HepG2 (cell line): ENCODE data around the gene IL17RC.
"Not testable (repeated sequence)": the region's sequence is repeated elsewhere in the genome, so short reads cannot be mapped to it uniquely, and the experiment has no call there.

Experiments
- CTCF ChIP-seq: sonication (generic); formaldehyde crosslinking; IDR thresholded peaks from 2 replicates; pipeline ENCODE4 v1.5.0; 2020; ENCODE audit warnings: mild to moderate bottlenecking, missing genetic modification reagents, moderate library complexity
- DPF2 ChIP-seq: sonication (generic); formaldehyde crosslinking; IDR thresholded peaks from 2 replicates; pipeline ENCODE4 v1.4.0; 2020; ENCODE audit warnings: mild to moderate bottlenecking, low read depth, missing genetic modification reagents, borderline replicate concordance
- MYC ChIP-seq: sonication (generic); formaldehyde crosslinking; IDR thresholded peaks from 2 replicates; pipeline ENCODE4 v1.9.0; 2021; ENCODE audit warnings: missing genetic modification reagents, borderline replicate concordance
- PCBP2 ChIP-seq: fragments of 200-400 bp; formaldehyde crosslinking; optimal IDR thresholded peaks from 2 replicates; pipeline ENCODE3; 2018; ENCODE audit warnings: low read length, low read depth; ENCODE audit not compliant: poor library complexity, severe bottlenecking
- ZBTB40 ChIP-seq, 2 experiments: fragments of 450-650 bp in 1 of 2; sonication (generic) in 1 of 2; formaldehyde crosslinking in 1 of 2; IDR thresholded peaks; 2 replicates each; pipeline versions ENCODE4 v1.6.1 to v1.8.0; 2016 to 2022; ENCODE audit warnings: antibody characterized with exemption in 1 of 2, mild to moderate bottlenecking in 1 of 2, missing genetic modification reagents in 1 of 2
- ZNF10 ChIP-seq: sonication (generic); formaldehyde crosslinking; IDR thresholded peaks from 2 replicates; pipeline ENCODE4 v1.4.0; 2020; ENCODE audit warnings: mild to moderate bottlenecking, low read depth, missing genetic modification reagents, borderline replicate concordance
- ZNF142 ChIP-seq: sonication (generic); formaldehyde crosslinking; IDR thresholded peaks from 2 replicates; pipeline ENCODE4 v1.4.0; 2020; ENCODE audit warnings: missing genetic modification reagents
- ZNF24 ChIP-seq: fragments of 450-650 bp; IDR thresholded peaks from 2 replicates; pipeline ENCODE4 v1.6.1; 2017; ENCODE audit warnings: antibody characterized with exemption, mild to moderate bottlenecking
- ZNF362 ChIP-seq: sonication (generic); formaldehyde crosslinking; IDR thresholded peaks from 2 replicates; pipeline ENCODE4 v1.4.0; 2020; ENCODE audit warnings: missing genetic modification reagents, mild to moderate bottlenecking, borderline replicate concordance
- ZNF607 ChIP-seq: sonication (generic); formaldehyde crosslinking; IDR thresholded peaks from 2 replicates; pipeline ENCODE4 v1.5.1; 2020; ENCODE audit warnings: missing genetic modification reagents, mild to moderate bottlenecking, borderline replicate concordance

GRCh38 chr3:9895715-9896114 is 21.2 kb upstream of the IL17RC start:
- TF ChIP-seq PCBP2; ZNF607 (CRISPR knock-in tag); ZNF24; MYC (CRISPR knock-in tag); ZBTB40 (IDR thresholded peaks at IDR 0.05); ZBTB40 (CRISPR knock-in tag; IDR thresholded peaks at IDR 0.05); ZNF362 (CRISPR knock-in tag); ZNF142 (CRISPR knock-in tag); ZNF10; CTCF (CRISPR knock-in tag); DPF2: not testable (repeated sequence)
